Esophagus (tissue), 2 donors: ENCODE measurements around the gene TMTC1. TPM values are rescaled to one million over a fixed set of nuclear protein-coding genes. Genes with fewer than 3 reads are reported as not detected.

Experiments
- H3K27ac ChIP-seq, 2 donors: one replicate each; pipeline ENCODE4 v1.5.1; 2013; ENCODE audit warnings: low read depth in 2 of 2, mild to moderate bottlenecking in 2 of 2, inconsistent platforms in 1 of 2, low read length in 1 of 2, moderate library complexity in 1 of 2
- H3K27me3 ChIP-seq, 2 donors: one replicate each; pipeline ENCODE4 v1.6.1; 2013; ENCODE audit warnings: low read length in 2 of 2, control low read depth in 1 of 2, mild to moderate bottlenecking in 1 of 2; ENCODE audit not compliant: insufficient read depth in 2 of 2, control insufficient read depth in 1 of 2
- H3K36me3 ChIP-seq, 2 donors: one replicate each; pipeline ENCODE4 v1.6.1; 2013; ENCODE audit warnings: low read length in 1 of 2; ENCODE audit not compliant: control insufficient read depth in 2 of 2, insufficient read depth in 2 of 2
- H3K4me1 ChIP-seq, 2 donors: one replicate each; pipeline ENCODE4 v1.6.1; 2013; ENCODE audit warnings: low read length in 1 of 2; ENCODE audit not compliant: control insufficient read depth in 2 of 2, insufficient read depth in 2 of 2
- H3K4me3 ChIP-seq, 2 donors: one replicate each; pipeline ENCODE4 v1.5.1; 2013; ENCODE audit warnings: low read length in 2 of 2, mild to moderate bottlenecking in 2 of 2, low read depth in 1 of 2, moderate library complexity in 1 of 2
- H3K9me3 ChIP-seq, 2 donors: one replicate each; pipeline ENCODE4 v1.6.1; 2013; ENCODE audit warnings: mild to moderate bottlenecking in 2 of 2, low read depth in 1 of 2, low read length in 1 of 2, moderate library complexity in 1 of 2; ENCODE audit not compliant: control insufficient read depth in 2 of 2, insufficient read depth in 1 of 2
- WGBS, 2 donors: extraction: QIAGEN DNeasy Blood & Tissue Kit; methylation state at CpG; one replicate each; pipeline ENCODE4 v1.1.7; 2013; 5-methylcytosine and 5-hydroxymethylcytosine counted together
- polyA plus RNA-seq, 2 donors: library from polyadenylated mRNA; stranded (reverse); fragments of 200-250 nt; gene quantifications; one replicate each; pipeline ENCODE4 v1.2.3, GENCODE V29; 2013
- donor health status: healthy with polysubstance abuse.
- donor health status: Bipolar disorder and iron deficiency.

The TMTC1 gene
- polyA plus RNA-seq, 2 donors, result 1.3 to 1.6 TPM

- Histone ChIP-seq H3K4me3 (no peak overlapping the region), H3K4me1 (peaks cover 0 to 2% of the 10 kb centered on the region in 2 donors), H3K27ac (no peak overlapping the region), H3K36me3 (no peaks in the 10 kb centered on the region), H3K9me3 (no peaks in the 10 kb centered on the region), H3K27me3 (no peaks in the 10 kb centered on the region)
Measured at GRCh38 chr12:29781188-29781587, 2.6 kb downstream of the TMTC1 start.

DNA sequence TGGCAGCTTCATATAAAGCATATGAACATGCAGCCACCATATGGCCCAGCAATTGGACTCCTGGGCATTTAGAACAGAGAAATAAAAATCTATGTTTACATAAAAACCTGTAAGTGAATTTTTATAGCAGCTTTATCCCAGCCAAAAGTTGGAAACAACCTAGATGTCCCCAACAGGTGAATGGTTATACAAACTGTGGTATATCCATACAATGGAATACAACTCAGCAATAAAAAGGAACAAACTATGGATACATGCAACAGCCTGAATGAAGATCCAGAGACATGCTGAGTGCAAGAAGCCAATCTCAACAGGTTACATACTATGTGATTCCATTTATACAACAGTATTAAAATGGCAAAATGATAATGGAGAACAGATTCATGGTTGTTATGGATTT, 3.7 kb downstream of the TMTC1 start:
- H3K27me3 ChIP-seq, result no peaks in the 10 kb centered on the region
- H3K36me3 ChIP-seq, result no peaks in the 10 kb centered on the region
- H3K9me3 ChIP-seq, result no peaks in the 10 kb centered on the region
- H3K4me1 ChIP-seq, result peaks cover 0 to 2% of the 10 kb centered on the region in 2 donors
- H3K27ac ChIP-seq, result no peak overlapping the region
- no peak overlapping the region for H3K4me3 ChIP-seq

GRCh38 chr12:29778531-29778930, 5.2 kb downstream of the TMTC1 start:
- Histone ChIP-seq H3K4me3 (no peak overlapping the region), H3K27ac (no peak overlapping the region), H3K27me3 (no peaks in the 10 kb centered on the region), H3K36me3 (no peaks in the 10 kb centered on the region), H3K9me3 (no peaks in the 10 kb centered on the region), H3K4me1 (peaks cover 0 to 2% of the 10 kb centered on the region in 2 donors)

DNA sequence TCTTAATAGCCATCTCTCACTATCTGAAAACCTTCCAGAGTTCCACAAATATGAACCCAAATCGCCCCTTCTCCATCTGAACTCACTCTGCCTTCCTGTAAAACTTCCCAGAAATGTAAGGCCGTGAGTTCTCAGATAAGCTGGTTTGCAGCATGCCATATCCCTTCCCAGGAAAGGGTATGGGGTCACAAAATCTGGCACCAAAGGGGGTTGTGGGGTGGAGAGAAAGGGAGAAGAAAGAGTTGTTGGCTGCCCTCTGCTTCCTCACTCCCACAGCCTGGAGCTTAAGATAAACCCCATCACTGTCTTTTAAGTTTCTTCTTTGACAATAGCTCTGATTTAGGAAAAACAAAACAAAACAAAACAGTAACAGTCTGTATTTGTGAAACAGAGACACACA, 10.7 kb downstream of the TMTC1 start:
- Histone ChIP-seq H3K36me3 (no peaks in the 10 kb centered on the region), H3K27me3 (no peaks in the 10 kb centered on the region), H3K4me1 (no peaks in the 10 kb centered on the region), H3K9me3 (no peaks in the 10 kb centered on the region), H3K4me3 (no peak overlapping the region), H3K27ac (no peak overlapping the region)
- 35 to 77% methylated on average over 2 of the region's 2 CpGs for WGBS, 2 donors

- Histone ChIP-seq H3K9me3 (no peaks in the 10 kb centered on the region), H3K4me3 (no peak overlapping the region), H3K27me3 (no peaks in the 10 kb centered on the region), H3K36me3 (no peaks in the 10 kb centered on the region), H3K27ac (no peak overlapping the region), H3K4me1 (no peaks in the 10 kb centered on the region)
Measured at GRCh38 chr12:29771786-29772185, 12.0 kb downstream of the TMTC1 start.

- H3K4me1 ChIP-seq, result no peaks in the 10 kb centered on the region
- H3K9me3 ChIP-seq, result no peaks in the 10 kb centered on the region
- no peaks in the 10 kb centered on the region for H3K36me3 ChIP-seq
- no peak overlapping the region for H3K4me3 ChIP-seq
- no peaks in the 10 kb centered on the region for H3K27me3 ChIP-seq
- 57 to 69% methylated on average over 3 of the region's 3 CpGs for WGBS, 2 donors
- no peak overlapping the region for H3K27ac ChIP-seq
Measured at GRCh38 chr12:29771165-29771564, 12.6 kb downstream of the TMTC1 start.

GRCh38 chr12:29769162-29769858, 14.4 kb downstream of the TMTC1 start:
- Histone ChIP-seq H3K27ac (no peak overlapping the region), H3K4me3 (no peak overlapping the region), H3K4me1 (no peaks in the 10 kb centered on the region), H3K27me3 (no peaks in the 10 kb centered on the region), H3K9me3 (no peaks in the 10 kb centered on the region), H3K36me3 (no peaks in the 10 kb centered on the region)
- WGBS, 2 donors, result 68 to 70% methylated on average over 4 of the region's 4 CpGs

DNA sequence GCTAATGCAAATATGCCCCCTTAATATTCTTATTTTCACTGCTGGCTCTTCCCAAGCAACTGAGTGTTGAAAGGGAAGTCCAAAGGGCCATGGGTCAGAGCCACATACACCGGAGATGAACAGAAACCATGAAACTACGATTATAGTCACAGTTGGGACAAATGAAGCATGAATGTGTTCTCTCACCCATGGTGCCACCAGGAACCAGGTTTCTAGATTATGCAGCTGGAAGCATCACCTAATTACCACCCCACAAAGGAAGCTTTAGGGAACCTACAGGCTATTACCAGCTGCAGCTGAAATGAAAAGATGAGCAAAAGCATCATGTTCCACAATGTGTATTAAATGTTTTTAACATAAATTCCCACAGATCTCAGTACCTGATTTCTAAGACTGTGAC, 15.4 kb downstream of the TMTC1 start:
- Histone ChIP-seq H3K27me3 (no peaks in the 10 kb centered on the region), H3K27ac (no peak overlapping the region), H3K4me3 (no peak overlapping the region), H3K9me3 (no peaks in the 10 kb centered on the region), H3K4me1 (no peaks in the 10 kb centered on the region), H3K36me3 (no peaks in the 10 kb centered on the region)
- 35 to 88% methylated on average over 2 of the region's 2 CpGs for WGBS, 2 donors

GRCh38 chr12:29763301-29763683, 20.4 kb downstream of the TMTC1 start:
- Histone ChIP-seq H3K4me1 (no peaks in the 10 kb centered on the region), H3K9me3 (no peaks in the 10 kb centered on the region), H3K27me3 (no peaks in the 10 kb centered on the region), H3K27ac (no peak overlapping the region), H3K36me3 (no peaks in the 10 kb centered on the region), H3K4me3 (no peak overlapping the region)

GRCh38 chr12:29762637-29763300, 21.0 kb downstream of the TMTC1 start:
- no peaks in the 10 kb centered on the region for H3K27me3 ChIP-seq
- H3K36me3 ChIP-seq, result no peaks in the 10 kb centered on the region
- 53 to 54% methylated on average over 7 of the region's 7 CpGs for WGBS, 2 donors
- H3K4me1 ChIP-seq, result no peaks in the 10 kb centered on the region
- no peak overlapping the region for H3K4me3 ChIP-seq
- H3K27ac ChIP-seq, result no peak overlapping the region
- no peaks in the 10 kb centered on the region for H3K9me3 ChIP-seq
